HFFc6 (cell line): ENCODE data around the gene COTL1. TPM values are rescaled to one million over a fixed set of nuclear protein-coding genes. Genes with fewer than 3 reads are reported as not detected.

Source experiments
- DNase-seq: peaks from one replicate; pipeline ENCODE4 v3.0.0-alpha.2; 2018
- H3K27ac Mint-ChIP-seq: 2 replicates; pipeline ENCODE4 v1.8.0; 2020; ENCODE audit warnings: mild to moderate bottlenecking, mixed read lengths
- H3K27me3 Mint-ChIP-seq: 2 replicates; pipeline ENCODE4 v1.8.0; 2021; ENCODE audit warnings: mild to moderate bottlenecking, moderate library complexity, mixed read lengths; ENCODE audit not compliant: insufficient read depth
- H3K36me3 Mint-ChIP-seq: 2 replicates; pipeline ENCODE4 v1.8.0; 2021; ENCODE audit warnings: low read depth, mixed read lengths
- H3K4me1 Mint-ChIP-seq: 2 replicates; pipeline ENCODE4 v1.8.0; 2020; ENCODE audit warnings: low read depth, mixed read lengths
- H3K4me3 Mint-ChIP-seq: 2 replicates; pipeline ENCODE4 v1.8.0; 2020; ENCODE audit warnings: mild to moderate bottlenecking, moderate library complexity, mixed read lengths
- H3K9me3 Mint-ChIP-seq: 2 replicates; pipeline ENCODE4 v1.8.0; 2020; ENCODE audit warnings: mild to moderate bottlenecking, mixed read lengths
- total RNA-seq, 6 experiments: library from RNA; stranded (reverse); fragmentation: NEBNext Ultra II Directional; extraction: Animal tissue kit (Norgen Biotek cat#: 25700); gene quantifications; 2 replicates in 1 of 6; 3 replicates in 5 of 6; pipeline ENCODE4 v1.2.3, GENCODE V29; 2021
- TF ChIP-seq, protein P1 (sequence below): fragments of 200-600 bp; sonication (generic); IDR thresholded peaks from 2 replicates; pipeline ENCODE4 v1.5.0; 2021; ENCODE audit warnings: antibody characterized with exemption, mild to moderate bottlenecking

Gene COTL1
- total RNA-seq, 6 experiments from 2014 or later: 580 to 681 (median 632) TPM

DNA sequence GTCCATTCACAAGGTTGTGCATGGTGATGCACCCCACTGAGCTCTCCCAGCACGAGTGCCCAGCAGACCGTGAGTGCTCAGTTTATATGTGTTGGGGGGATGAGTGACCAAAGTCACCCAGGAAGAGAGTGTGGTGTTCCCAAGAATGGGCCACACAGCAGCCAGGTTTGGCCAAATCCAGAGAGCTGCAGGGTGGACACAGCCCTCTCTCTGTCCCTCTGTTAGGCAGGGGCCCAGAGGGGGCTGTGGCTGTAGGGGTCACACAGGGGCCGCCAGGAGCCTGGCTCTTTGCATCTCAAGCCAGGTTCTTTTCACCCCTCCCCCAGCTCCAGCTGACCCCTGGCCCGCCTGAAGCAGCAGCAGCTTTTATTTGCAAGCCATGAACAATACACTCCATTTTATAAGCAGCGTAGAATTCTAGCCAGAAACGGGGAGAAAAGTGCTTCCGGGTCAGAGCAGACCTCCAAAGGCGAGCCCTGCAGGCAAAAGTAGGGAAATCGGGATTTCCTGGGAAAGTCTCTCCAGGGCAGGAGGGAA, 13.3 kb downstream of the COTL1 start:
- TF ChIP-seq, protein P1, sequence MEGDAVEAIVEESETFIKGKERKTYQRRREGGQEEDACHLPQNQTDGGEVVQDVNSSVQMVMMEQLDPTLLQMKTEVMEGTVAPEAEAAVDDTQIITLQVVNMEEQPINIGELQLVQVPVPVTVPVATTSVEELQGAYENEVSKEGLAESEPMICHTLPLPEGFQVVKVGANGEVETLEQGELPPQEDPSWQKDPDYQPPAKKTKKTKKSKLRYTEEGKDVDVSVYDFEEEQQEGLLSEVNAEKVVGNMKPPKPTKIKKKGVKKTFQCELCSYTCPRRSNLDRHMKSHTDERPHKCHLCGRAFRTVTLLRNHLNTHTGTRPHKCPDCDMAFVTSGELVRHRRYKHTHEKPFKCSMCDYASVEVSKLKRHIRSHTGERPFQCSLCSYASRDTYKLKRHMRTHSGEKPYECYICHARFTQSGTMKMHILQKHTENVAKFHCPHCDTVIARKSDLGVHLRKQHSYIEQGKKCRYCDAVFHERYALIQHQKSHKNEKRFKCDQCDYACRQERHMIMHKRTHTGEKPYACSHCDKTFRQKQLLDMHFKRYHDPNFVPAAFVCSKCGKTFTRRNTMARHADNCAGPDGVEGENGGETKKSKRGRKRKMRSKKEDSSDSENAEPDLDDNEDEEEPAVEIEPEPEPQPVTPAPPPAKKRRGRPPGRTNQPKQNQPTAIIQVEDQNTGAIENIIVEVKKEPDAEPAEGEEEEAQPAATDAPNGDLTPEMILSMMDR: no peak
- Mint-ChIP-seq H3K9me3 (no peaks in the 10 kb centered on the region), H3K36me3 (peaks cover 38% of the 10 kb centered on the region), H3K4me1 (peaks cover 82% of the 10 kb centered on the region), H3K27me3 (no peaks in the 10 kb centered on the region; the same call in 1 of the 2 replicates), H3K4me3 (peak overlapping the region; percentile 41; the same call in 1 of the 2 replicates), H3K27ac (peak overlapping the region; percentile 77)
- no peak for DNase-seq

- TF ChIP-seq, protein P1: no peak
- H3K27ac Mint-ChIP-seq: peak overlapping the region; percentile 99
- peaks cover 84% of the 10 kb centered on the region for H3K4me1 Mint-ChIP-seq
- H3K27me3 Mint-ChIP-seq: no peaks in the 10 kb centered on the region; the same call in 1 of the 2 replicates
- no peak for DNase-seq
- H3K36me3 Mint-ChIP-seq: peaks cover 34% of the 10 kb centered on the region
- H3K9me3 Mint-ChIP-seq: no peaks in the 10 kb centered on the region
- no peak overlapping the region; the same call in 1 of the 2 replicates for H3K4me3 Mint-ChIP-seq
These were observed 13.9 kb downstream of the COTL1 start for GRCh38 chr16:84603940-84604339.

DNA sequence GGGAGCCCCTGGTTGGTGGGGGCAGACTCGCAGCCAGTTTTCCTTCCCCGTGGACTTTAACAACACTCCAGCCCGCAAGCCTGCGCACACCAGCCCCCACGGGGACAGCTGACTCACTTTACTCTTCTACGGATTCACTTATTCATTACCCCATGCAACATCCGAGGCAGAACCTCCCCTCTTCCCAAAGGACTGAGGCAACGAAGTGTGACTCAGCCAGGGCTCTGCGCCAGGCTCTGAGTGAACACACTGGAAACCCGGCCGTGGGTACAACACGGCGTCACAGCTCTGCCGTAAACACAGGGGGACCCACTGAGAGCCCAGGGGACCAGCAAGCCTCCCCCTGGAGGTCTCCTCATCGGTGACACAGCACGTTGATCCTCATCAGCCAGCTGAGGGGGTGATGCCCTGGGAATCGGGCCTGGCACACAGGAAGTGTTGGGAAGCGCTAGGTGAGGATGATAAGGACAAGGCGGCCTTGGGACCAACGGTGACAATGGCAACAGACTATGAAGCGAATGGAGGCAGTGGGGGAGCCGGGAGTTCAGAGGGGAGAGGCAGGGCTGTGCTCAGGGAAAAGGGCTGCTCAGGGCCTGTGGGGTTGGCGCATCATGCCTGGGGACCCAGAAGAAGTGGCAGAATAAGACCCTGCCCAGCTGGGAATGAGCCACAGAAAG, 14.6 kb downstream of the COTL1 start:
- peak; percentile 97 for DNase-seq
- TF ChIP-seq, protein P1: peak; percentile 33
- peaks cover 32% of the 10 kb centered on the region for H3K36me3 Mint-ChIP-seq
- peak overlapping the region; percentile 99 for H3K27ac Mint-ChIP-seq
- peak overlapping the region; percentile 82 for H3K4me3 Mint-ChIP-seq
- H3K4me1 Mint-ChIP-seq: peaks cover 82% of the 10 kb centered on the region
- no peaks in the 10 kb centered on the region for H3K9me3 Mint-ChIP-seq
- H3K27me3 Mint-ChIP-seq: no peaks in the 10 kb centered on the region; the same call in 1 of the 2 replicates

- peaks cover 28% of the 10 kb centered on the region for H3K36me3 Mint-ChIP-seq
- no peaks in the 10 kb centered on the region; the same call in 1 of the 2 replicates for H3K27me3 Mint-ChIP-seq
- DNase-seq: no peak
- TF ChIP-seq, protein P1: no peak
- H3K27ac Mint-ChIP-seq: peak overlapping the region; percentile 99
- H3K4me3 Mint-ChIP-seq: peak overlapping the region; percentile 80
- no peaks in the 10 kb centered on the region for H3K9me3 Mint-ChIP-seq
- H3K4me1 Mint-ChIP-seq: peaks cover 78% of the 10 kb centered on the region
These were observed 17.3 kb downstream of the COTL1 start for GRCh38 chr16:84600343-84601229.

GRCh38 chr16:84599521-84600202, 18.2 kb downstream of the COTL1 start:
- H3K4me3 Mint-ChIP-seq: peak overlapping the region; percentile 80
- H3K27ac Mint-ChIP-seq: peak overlapping the region; percentile 99

More at GRCh38 chr16:84599521-84600202, 18.2 kb downstream of the COTL1 start:
- peaks cover 28% of the 10 kb centered on the region for H3K36me3 Mint-ChIP-seq
- peaks cover 79% of the 10 kb centered on the region for H3K4me1 Mint-ChIP-seq
- H3K9me3 Mint-ChIP-seq: no peaks in the 10 kb centered on the region
- no peaks in the 10 kb centered on the region; the same call in 1 of the 2 replicates for H3K27me3 Mint-ChIP-seq
- TF ChIP-seq, protein P1: no peak
- peak; percentile 77 for DNase-seq
